Esophagus mucosa (tissue), 1 donor: ENCODE data around the gene TM9SF2. TPM values are rescaled to one million over a fixed set of nuclear protein-coding genes. Genes with fewer than 3 reads are reported as not detected.
"Not testable (repeated sequence)": the region's sequence is repeated elsewhere in the genome, so short reads cannot be mapped to it uniquely, and the experiment has no call there.

ENCODE experiments used
- ATAC-seq: fragments of 200-7000 bp; cut with Tn5 transposase; one replicate; pipeline ENCODE4 v1.9.1; 2020
- total RNA-seq: library from RNA; stranded (reverse); gene quantifications from one replicate; pipeline ENCODE4 v1.2.4, GENCODE V29; 2023
- donor health status: DM: yes; HTN: yes; CAD: no.

Gene TM9SF2
- total RNA-seq, result 57.5 TPM

- peak; percentile 87 for ATAC-seq
Measured at GRCh38 chr13:99501184-99501847, at the start of gene TM9SF2. Gene TM9SF2, plus strand, starts transcription at chr13:99501472. Its CDS starts 135 bp downstream, at chr13:99501607.

DNA sequence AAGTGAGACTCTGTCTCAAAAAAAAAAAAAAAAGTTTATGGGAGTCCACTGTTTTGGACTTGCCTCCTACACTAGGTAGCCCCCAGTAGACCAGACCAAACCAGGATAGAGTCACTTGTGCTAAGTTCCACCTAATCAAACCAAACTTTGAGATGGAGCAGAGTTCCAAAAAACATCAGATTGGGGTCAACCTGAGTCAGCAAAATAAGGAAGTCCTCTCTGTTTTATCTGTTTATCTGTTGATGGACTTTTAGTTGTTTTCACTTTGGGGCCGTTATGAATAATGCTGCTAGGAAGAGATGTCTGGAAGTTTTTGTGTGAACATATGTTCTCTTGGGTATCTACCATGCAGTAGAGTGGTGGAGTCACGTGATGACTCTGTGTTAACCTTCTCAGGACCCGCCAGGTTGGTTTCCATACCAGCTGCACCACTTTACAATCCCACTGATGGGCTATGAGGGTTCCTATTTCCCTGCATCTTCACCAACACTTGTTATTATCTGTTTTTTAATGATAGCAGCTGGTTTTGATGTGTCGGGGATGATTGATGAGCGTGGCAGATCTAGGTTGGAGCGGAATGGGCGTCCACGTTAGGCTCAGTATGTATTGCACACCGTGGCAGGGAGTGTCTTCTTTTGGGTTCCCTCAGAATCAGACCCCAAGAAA, 46.6 kb upstream of the TM9SF2 start:
- ATAC-seq, result no peak

GRCh38 chr13:99459099-99459850, 42.0 kb upstream of the TM9SF2 start:
- no peak for ATAC-seq

- not testable (repeated sequence) for ATAC-seq
Measured at GRCh38 chr13:99460802-99461201, 40.5 kb upstream of the TM9SF2 start.

GRCh38 chr13:99463646-99464397, 37.5 kb upstream of the TM9SF2 start:
- no peak for ATAC-seq

DNA sequence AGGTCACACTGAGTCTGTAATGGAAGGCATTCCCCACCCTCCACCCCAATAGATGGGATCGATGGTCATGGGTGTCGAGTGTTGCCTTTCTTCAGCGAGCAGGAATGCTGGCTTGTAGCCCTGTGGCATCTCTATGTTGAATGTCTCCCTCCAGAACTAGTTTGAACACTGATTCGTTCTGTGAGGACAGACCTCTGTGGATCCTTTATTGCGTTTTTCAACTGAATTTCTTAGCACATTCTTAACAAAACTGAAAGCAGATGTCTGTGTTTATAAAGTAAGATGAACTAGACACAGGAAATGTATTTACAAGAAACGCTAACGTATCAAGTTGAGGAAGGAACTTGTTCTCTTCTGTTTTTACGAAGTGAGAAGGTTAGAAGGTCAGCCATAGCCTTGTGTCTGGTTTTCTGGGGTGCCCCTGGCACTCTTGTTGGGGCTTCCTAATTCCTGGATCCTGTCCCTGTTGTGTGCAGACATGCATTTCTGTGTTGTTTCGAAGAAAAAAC, 36.8 kb upstream of the TM9SF2 start:
- ATAC-seq, result no peak

DNA sequence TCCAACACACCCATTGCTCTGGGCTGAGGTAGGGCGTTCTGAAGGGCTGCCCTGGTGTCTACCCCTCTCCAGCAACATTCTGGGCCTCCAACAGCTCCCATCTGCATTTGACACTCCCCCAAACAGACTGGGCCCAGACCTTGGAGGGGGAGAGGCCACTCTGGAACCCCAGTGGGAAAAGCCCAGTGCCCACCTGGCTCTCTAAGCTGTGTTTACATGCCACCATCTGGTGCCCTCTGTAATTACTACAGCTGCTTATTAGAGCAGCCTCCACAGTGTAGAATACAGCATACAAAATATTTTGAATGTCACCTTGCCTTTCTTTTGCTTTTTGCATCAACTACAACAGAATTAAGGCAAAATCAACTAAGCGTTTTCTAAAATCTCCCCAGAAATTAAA, 35.8 kb upstream of the TM9SF2 start:
- no peak for ATAC-seq

DNA sequence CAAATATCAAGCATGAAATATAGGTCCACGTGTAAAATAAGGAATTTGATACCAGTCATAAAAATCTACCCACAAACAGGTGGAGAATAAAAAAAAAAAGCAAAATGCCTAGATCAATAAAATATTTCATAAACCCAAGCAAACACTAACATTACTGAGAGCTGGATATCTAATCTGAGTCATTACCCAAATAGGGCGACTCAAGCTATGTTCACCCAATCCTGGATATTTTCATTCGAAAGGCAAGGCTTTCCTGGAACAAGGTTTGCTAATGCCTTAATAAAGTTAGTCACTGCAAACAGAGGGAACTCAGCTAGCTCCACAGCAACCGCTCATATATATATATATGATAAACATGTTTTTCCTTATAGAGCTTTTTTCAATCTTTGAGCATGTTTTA, 33.5 kb upstream of the TM9SF2 start:
- ATAC-seq, result peak; percentile 33

GRCh38 chr13:99469041-99469440, 32.2 kb upstream of the TM9SF2 start:
- ATAC-seq, result no peak

- ATAC-seq, result no peak
Measured at GRCh38 chr13:99470027-99470426, 31.2 kb upstream of the TM9SF2 start.

DNA sequence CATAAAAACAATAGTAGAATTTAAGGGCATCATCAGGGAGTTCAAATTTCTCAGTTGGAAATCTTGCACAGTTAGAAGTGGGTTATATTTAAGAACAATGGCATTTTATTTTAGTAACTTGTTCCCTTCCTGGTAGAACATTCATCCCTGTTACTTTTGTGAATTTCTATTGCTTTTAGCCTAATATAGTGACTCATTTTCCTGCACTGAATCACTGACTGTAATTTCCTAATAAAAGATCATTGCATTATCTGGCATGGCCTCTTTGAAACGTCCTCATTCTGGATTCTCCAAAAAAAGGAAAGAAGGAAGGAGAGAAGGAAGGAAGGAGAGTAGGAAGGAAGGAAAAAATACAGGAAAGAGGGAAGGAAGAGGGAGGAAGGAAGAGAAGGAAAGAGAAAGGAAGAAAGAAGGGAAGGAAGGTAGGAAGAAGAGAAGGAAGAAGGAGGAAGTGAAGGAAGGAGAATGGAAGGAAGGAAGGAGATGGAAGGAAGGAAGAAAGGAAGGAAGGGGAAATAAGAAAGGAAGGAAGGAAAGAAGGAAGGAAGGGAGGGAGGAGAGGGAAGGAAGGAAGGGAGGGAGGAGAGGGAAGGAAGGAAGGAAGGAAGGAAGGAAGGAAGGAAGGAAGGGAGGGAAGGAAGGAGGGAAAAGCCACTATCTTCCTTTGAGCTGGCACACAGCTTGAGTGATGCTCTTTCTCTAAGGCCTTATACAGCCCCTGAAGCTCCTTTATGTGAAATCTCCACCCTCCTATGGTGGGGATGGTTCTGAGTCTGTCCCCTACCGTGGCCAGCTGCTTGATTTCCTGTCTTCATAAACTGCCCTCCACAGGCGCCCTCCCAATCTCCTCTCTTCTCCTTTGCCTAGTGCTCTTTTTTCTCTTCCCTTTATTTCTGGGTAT, 29.8 kb upstream of the TM9SF2 start:
- ATAC-seq, result no peak

- no peak for ATAC-seq
Measured at GRCh38 chr13:99472122-99472440, 29.2 kb upstream of the TM9SF2 start.

GRCh38 chr13:99473515-99473914, 27.8 kb upstream of the TM9SF2 start:
- no peak for ATAC-seq

GRCh38 chr13:99476648-99477047, 24.6 kb upstream of the TM9SF2 start:
- no peak for ATAC-seq

DNA sequence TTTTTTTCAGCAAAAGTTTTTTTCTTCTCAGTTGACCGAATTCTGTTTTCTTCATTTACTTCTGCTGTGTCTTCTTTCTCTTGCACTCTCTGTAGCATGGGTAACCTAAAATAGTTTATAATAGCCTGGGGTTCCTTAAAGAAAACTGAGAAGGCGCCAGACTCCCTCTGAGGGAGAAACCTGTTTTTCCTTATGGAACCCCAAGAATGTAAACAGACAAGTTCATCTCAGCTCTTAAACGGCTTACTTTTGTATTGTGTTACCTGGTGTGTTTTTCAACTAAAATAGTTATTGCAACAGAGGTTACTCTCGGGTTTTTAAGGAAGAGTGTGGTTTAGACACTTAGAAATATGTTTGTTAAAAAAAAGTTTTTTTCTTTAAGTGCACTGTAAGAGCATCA, 23.8 kb upstream of the TM9SF2 start:
- peak; percentile 32 for ATAC-seq

GRCh38 chr13:99481366-99481765, 19.9 kb upstream of the TM9SF2 start:
- peak; percentile 64 for ATAC-seq

DNA sequence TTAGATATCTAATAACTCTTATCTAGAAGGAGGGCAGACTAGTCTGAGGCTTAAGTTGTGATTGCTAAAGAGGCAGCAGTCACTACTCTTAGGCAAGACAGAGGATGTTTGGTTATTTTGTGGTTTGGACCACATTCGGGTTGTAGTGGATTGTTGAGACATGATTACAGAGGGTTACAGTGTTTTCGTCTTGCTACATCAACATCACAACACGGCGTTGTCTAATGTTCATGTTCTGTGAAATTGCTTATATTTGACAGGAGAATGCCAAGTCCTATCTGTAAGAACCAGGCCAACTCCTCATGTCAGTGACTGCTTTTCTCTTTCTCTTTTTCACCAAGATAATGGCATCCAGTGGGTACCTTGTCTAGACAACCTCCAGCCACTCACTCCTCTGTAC, 16.8 kb upstream of the TM9SF2 start:
- peak; percentile 18 for ATAC-seq

DNA sequence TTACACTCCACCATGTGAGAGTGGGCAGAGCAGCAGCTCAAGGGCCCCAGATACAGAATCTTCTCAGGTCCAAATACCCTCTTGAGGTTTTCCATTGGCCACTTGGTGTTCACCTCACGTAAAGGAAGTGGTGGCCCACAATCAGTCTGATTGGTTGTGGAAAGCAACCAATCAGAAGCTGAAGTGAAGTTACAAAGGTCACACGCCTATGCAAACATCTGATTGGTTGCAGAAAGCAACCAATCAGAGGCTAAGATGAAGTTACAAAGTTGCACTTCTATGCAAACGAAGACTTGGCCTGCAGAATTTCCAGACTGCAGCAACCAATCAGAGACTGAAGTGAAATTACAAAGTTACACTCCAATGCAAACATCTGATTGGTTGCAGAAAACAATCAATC, 14.3 kb upstream of the TM9SF2 start:
- no peak for ATAC-seq

- ATAC-seq, result no peak
Measured at GRCh38 chr13:99489028-99489427, 12.2 kb upstream of the TM9SF2 start.

GRCh38 chr13:99491750-99492149, 9.5 kb upstream of the TM9SF2 start:
- ATAC-seq, result not testable (repeated sequence)

- ATAC-seq, result no peak
Measured at GRCh38 chr13:99495466-99496183, 5.6 kb upstream of the TM9SF2 start.
